SK-N-SH treated with all-trans-retinoic acid at 6 μM for 48 hours (cell line): ENCODE results near the gene PBX3.
A peak's percentile ranks its signal among the peaks of the same experiment; 100 is the strongest.

Experiments used
- ATAC-seq: fragments of 200-7000 bp; cut with Tn5 transposase; 3 replicates; pipeline ENCODE4 v1.9.1; 2020; ENCODE audit warnings: mild to moderate bottlenecking, moderate library complexity
- ARNTL ChIP-seq: fragments of 450-650 bp; formaldehyde crosslinking; IDR thresholded peaks from 2 replicates; pipeline ENCODE4 v1.5.0; 2020; ENCODE audit warnings: low read depth, mild to moderate bottlenecking, moderate library complexity, borderline replicate concordance
- BACH2 ChIP-seq: fragments of 250-450 bp; sonication (Bioruptor Pico); IDR thresholded peaks from 2 replicates; pipeline ENCODE4 v1.9.0; 2021; ENCODE audit warnings: mild to moderate bottlenecking, borderline replicate concordance
- CREB5 ChIP-seq: fragments of 250-450 bp; sonication (Bioruptor Pico); IDR thresholded peaks from 2 replicates; pipeline ENCODE4 v1.5.1; 2020; ENCODE audit warnings: low read depth, mild to moderate bottlenecking, moderate library complexity
- CSDC2 ChIP-seq: fragments of 250-450 bp; sonication (Bioruptor Pico); IDR thresholded peaks from 2 replicates; pipeline ENCODE4 v1.5.0; 2020; ENCODE audit warnings: mild to moderate bottlenecking, moderate library complexity
- ESRRG ChIP-seq: fragments of 250-450 bp; sonication (Bioruptor Pico); IDR thresholded peaks from 2 replicates; pipeline ENCODE4 v1.6.1; 2021; ENCODE audit warnings: mild to moderate bottlenecking
- GLIS3 ChIP-seq: fragments of 250-450 bp; sonication (Bioruptor Pico); IDR thresholded peaks from 2 replicates; pipeline ENCODE4 v1.5.0; 2020; ENCODE audit warnings: mild to moderate bottlenecking, moderate library complexity
- ISL1 ChIP-seq: fragments of 250-450 bp; sonication (Bioruptor Pico); IDR thresholded peaks from 2 replicates; pipeline ENCODE4 v2.1.2; 2022; ENCODE audit warnings: mild to moderate bottlenecking, moderate library complexity
- OSR1 ChIP-seq: fragments of 250-450 bp; sonication (Bioruptor Pico); IDR thresholded peaks from 2 replicates; pipeline ENCODE4 v1.8.0; 2022; ENCODE audit warnings: moderate library complexity, mild to moderate bottlenecking, inconsistent platforms
- PATZ1 ChIP-seq: fragments of 250-450 bp; sonication (Bioruptor Pico); IDR thresholded peaks from 2 replicates; pipeline ENCODE4 v1.8.0; 2020; ENCODE audit warnings: mild to moderate bottlenecking, moderate library complexity, borderline replicate concordance
- POU6F1 ChIP-seq: fragments of 250-450 bp; sonication (Bioruptor Pico); IDR thresholded peaks from 2 replicates; pipeline ENCODE4 v1.8.0; 2021; ENCODE audit warnings: low read depth, mild to moderate bottlenecking, moderate library complexity, borderline replicate concordance
- PPARA ChIP-seq: fragments of 250-450 bp; sonication (Bioruptor Pico); IDR thresholded peaks from 2 replicates; pipeline ENCODE4 v1.5.0; 2020; ENCODE audit warnings: mild to moderate bottlenecking, borderline replicate concordance
- RARB ChIP-seq: fragments of 250-450 bp; sonication (Bioruptor Pico); IDR thresholded peaks from 2 replicates; pipeline ENCODE4 v1.8.0; 2021; ENCODE audit warnings: mild to moderate bottlenecking, moderate library complexity
- SNAI2 ChIP-seq: fragments of 250-450 bp; sonication (Bioruptor Pico); IDR thresholded peaks from 2 replicates; pipeline ENCODE4 v1.5.0; 2020; ENCODE audit warnings: mild to moderate bottlenecking, moderate library complexity
- TCF4 ChIP-seq: fragments of 250-450 bp; sonication (Bioruptor Pico); IDR thresholded peaks from 2 replicates; pipeline ENCODE4 v1.8.0; 2021; ENCODE audit warnings: mild to moderate bottlenecking, moderate library complexity, borderline replicate concordance
- TOX ChIP-seq: fragments of 250-450 bp; sonication (Bioruptor Pico); IDR thresholded peaks from 2 replicates; pipeline ENCODE4 v1.8.0; 2021; ENCODE audit warnings: mild to moderate bottlenecking, moderate library complexity, borderline replicate concordance
- TSHZ2 ChIP-seq: fragments of 250-450 bp; sonication (Bioruptor Pico); IDR thresholded peaks from 2 replicates; pipeline ENCODE4 v1.5.0; 2020; ENCODE audit warnings: mild to moderate bottlenecking, moderate library complexity
- ZC3H10 ChIP-seq: fragments of 250-450 bp; sonication (Bioruptor Pico); IDR thresholded peaks from 2 replicates; pipeline ENCODE4 v1.5.1; 2021; ENCODE audit warnings: mild to moderate bottlenecking, moderate library complexity
- ZFP3 ChIP-seq: fragments of 250-450 bp; sonication (Bioruptor Pico); IDR thresholded peaks from 2 replicates; pipeline ENCODE4 v1.5.0; 2020; ENCODE audit warnings: mild to moderate bottlenecking, moderate library complexity
- ZFP30 ChIP-seq: fragments of 450-650 bp; formaldehyde crosslinking; IDR thresholded peaks from 2 replicates; pipeline ENCODE4 v1.5.0; 2022; ENCODE audit warnings: mild to moderate bottlenecking, moderate library complexity
- ZNF565 ChIP-seq: fragments of 450-650 bp; formaldehyde crosslinking; conservative IDR thresholded peaks from 2 replicates; pipeline ENCODE4 v1.5.0; 2020; ENCODE audit warnings: low read depth, mild to moderate bottlenecking, moderate library complexity
- ZNF70 ChIP-seq: fragments of 450-650 bp; formaldehyde crosslinking; IDR thresholded peaks from 2 replicates; pipeline ENCODE4 v1.5.0; 2020; ENCODE audit warnings: mild to moderate bottlenecking, moderate library complexity
- ZNF8 ChIP-seq: fragments of 450-650 bp; formaldehyde crosslinking; IDR thresholded peaks from 2 replicates; pipeline ENCODE4 v1.5.0; 2020; ENCODE audit warnings: mild to moderate bottlenecking, moderate library complexity
- TF ChIP-seq, protein P1 (sequence below): fragments of 250-450 bp; sonication (Bioruptor Pico); IDR thresholded peaks from 2 replicates; pipeline ENCODE4 v1.5.1; 2021; ENCODE audit warnings: mild to moderate bottlenecking, moderate library complexity

PBX3 gene

GRCh38 chr9:125761676-125762450 is 14.7 kb downstream of the PBX3 start:
- no peak for ATAC-seq
- TF ChIP-seq ARNTL (no peak), ZFP30 (CRISPR knock-in tag) (no peak), BACH2 (CRISPR knock-in tag) (no peak), PATZ1 (CRISPR knock-in tag) (no peak), ESRRG (CRISPR knock-in tag) (no peak), ZC3H10 (CRISPR knock-in tag) (no peak), SNAI2 (CRISPR knock-in tag) (no peak), ISL1 (CRISPR knock-in tag) (no peak), ZFP3 (CRISPR knock-in tag) (no peak), TCF4 (no peak), CSDC2 (CRISPR knock-in tag) (no peak), ZNF70 (CRISPR knock-in tag) (no peak), TSHZ2 (CRISPR knock-in tag) (no peak), TOX (no peak), POU6F1 (CRISPR knock-in tag) (no peak), GLIS3 (CRISPR knock-in tag) (no peak), CREB5 (CRISPR knock-in tag) (no peak), OSR1 (CRISPR knock-in tag) (no peak), PPARA (CRISPR knock-in tag) (no peak)
- TF ChIP-seq, protein P1, sequence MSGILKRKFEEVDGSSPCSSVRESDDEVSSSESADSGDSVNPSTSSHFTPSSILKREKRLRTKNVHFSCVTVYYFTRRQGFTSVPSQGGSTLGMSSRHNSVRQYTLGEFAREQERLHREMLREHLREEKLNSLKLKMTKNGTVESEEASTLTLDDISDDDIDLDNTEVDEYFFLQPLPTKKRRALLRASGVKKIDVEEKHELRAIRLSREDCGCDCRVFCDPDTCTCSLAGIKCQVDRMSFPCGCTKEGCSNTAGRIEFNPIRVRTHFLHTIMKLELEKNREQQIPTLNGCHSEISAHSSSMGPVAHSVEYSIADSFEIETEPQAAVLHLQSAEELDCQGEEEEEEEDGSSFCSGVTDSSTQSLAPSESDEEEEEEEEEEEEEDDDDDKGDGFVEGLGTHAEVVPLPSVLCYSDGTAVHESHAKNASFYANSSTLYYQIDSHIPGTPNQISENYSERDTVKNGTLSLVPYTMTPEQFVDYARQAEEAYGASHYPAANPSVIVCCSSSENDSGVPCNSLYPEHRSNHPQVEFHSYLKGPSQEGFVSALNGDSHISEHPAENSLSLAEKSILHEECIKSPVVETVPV (CRISPR knock-in tag), result no peak

DNA sequence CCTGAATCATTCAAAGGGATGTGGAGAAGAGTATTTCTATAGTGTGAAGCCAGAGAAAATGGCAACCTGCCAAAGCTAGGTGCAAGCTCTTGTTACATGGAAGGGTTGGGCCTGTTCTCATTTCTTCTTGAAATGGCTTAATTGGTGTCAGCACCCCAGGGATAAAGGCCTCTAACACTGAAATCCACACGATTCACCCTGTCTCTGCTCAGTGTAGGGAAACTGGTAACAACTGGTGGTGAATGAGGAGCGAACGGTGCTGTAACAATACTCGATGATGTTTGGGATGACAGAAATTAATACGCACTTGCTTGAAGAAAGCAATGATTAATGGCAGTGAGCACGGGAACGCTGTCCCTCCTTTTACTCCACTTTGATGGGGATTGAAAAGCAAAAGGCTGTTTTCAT is 16.2 kb downstream of the PBX3 start:
- ATAC-seq, result peak; percentile 63
- TF ChIP-seq RARB (CRISPR knock-in tag), result 0 out of 2 replicates have a peak, but pooled peaks have one; percentile 13
- TF ChIP-seq ZFP30 (CRISPR knock-in tag), result no peak
- no peak for TF ChIP-seq ZFP3 (CRISPR knock-in tag)
- no peak for TF ChIP-seq BACH2 (CRISPR knock-in tag)
- no peak for TF ChIP-seq OSR1 (CRISPR knock-in tag)
- TF ChIP-seq ISL1 (CRISPR knock-in tag), result no peak
- TF ChIP-seq ZC3H10 (CRISPR knock-in tag), result no peak
- TF ChIP-seq ZNF565 (CRISPR knock-in tag), result no peak
- TF ChIP-seq ESRRG (CRISPR knock-in tag), result no peak
- no peak for TF ChIP-seq POU6F1 (CRISPR knock-in tag)
- no peak for TF ChIP-seq CSDC2 (CRISPR knock-in tag)
- TF ChIP-seq TCF4, result no peak
- TF ChIP-seq TOX, result peak; percentile 88
- no peak for TF ChIP-seq ZNF8 (CRISPR knock-in tag)
